ENCODE results near the gene ITIH4.

- TF ChIP-seq CTCF (IDR thresholded peaks at IDR 0.05) (no peak), EZH2 (IDR thresholded peaks at IDR 0.05) (no peak)
These were observed 28.6 kb downstream of the ITIH4 start for GRCh38 chr3:52801839-52802238.
